ENCODE results near the gene EPN1.

EPN1 gene

GRCh38 chr19:55644842-55645511 is 30.0 kb upstream of the EPN1 start:
- peak overlapping the region; percentile 92 for H3K4me3 ChIP-seq (ENCODE audit: low read length)
- DNase-seq (ENCODE audit: low read depth, low spot score), result no peak

- DNase-seq (ENCODE audit: low read depth, low spot score), result no peak
- no peak overlapping the region for H3K4me3 ChIP-seq (ENCODE audit: low read length)
These were observed 29.5 kb upstream of the EPN1 start for GRCh38 chr19:55645512-55645881.

GRCh38 chr19:55646889-55647731 is 27.9 kb upstream of the EPN1 start:
- peak overlapping the region; percentile 68 for H3K4me3 ChIP-seq (ENCODE audit: low read length)
- no peak for DNase-seq (ENCODE audit: low read depth, low spot score)

GRCh38 chr19:55647732-55648584 is 27.1 kb upstream of the EPN1 start, which contains the start of gene CCDC106:
CCDC106 (plus strand) TSS chr19:55648212; CDS start chr19:55649047, 835 bp downstream.
- peak within 1 kb of the TSS; percentile 68 for H3K4me3 ChIP-seq (ENCODE audit: low read length)
- peak; percentile 57 for DNase-seq (ENCODE audit: low read depth, low spot score)

- no peak for DNase-seq (ENCODE audit: low read depth, low spot score)
- peak overlapping the region; percentile 68 for H3K4me3 ChIP-seq (ENCODE audit: low read length)
These were observed 26.3 kb upstream of the EPN1 start for GRCh38 chr19:55648585-55649267.

- no peak for DNase-seq (ENCODE audit: low read depth, low spot score)
- H3K4me3 ChIP-seq (ENCODE audit: low read length), result no peak overlapping the region
These were observed 25.5 kb upstream of the EPN1 start for GRCh38 chr19:55649268-55650125.

GRCh38 chr19:55650126-55650557 is 24.9 kb upstream of the EPN1 start:
- no peak overlapping the region for H3K4me3 ChIP-seq (ENCODE audit: low read length)
- DNase-seq (ENCODE audit: low read depth, low spot score), result no peak

GRCh38 chr19:55650602-55651230 is 24.3 kb upstream of the EPN1 start:
- no peak for DNase-seq (ENCODE audit: low read depth, low spot score)
- H3K4me3 ChIP-seq (ENCODE audit: low read length), result no peak overlapping the region

- no peak overlapping the region for H3K4me3 ChIP-seq (ENCODE audit: low read length)
- DNase-seq (ENCODE audit: low read depth, low spot score), result no peak
These were observed 23.8 kb upstream of the EPN1 start for GRCh38 chr19:55651236-55651635.

GRCh38 chr19:55652311-55653128 is 22.5 kb upstream of the EPN1 start:
- H3K4me3 ChIP-seq (ENCODE audit: low read length), result peak overlapping the region; percentile 83; the same call in 1 of the 2 replicates
- DNase-seq (ENCODE audit: low read depth, low spot score), result no peak

- H3K4me3 ChIP-seq (ENCODE audit: low read length), result peak overlapping the region; percentile 83
- DNase-seq (ENCODE audit: low read depth, low spot score), result peak; percentile 99
These were observed 21.2 kb upstream of the EPN1 start for GRCh38 chr19:55653651-55654322.

GRCh38 chr19:55654323-55654867 is 20.6 kb upstream of the EPN1 start:
- H3K4me3 ChIP-seq (ENCODE audit: low read length), result peak overlapping the region; percentile 83
- DNase-seq (ENCODE audit: low read depth, low spot score), result peak; percentile 99

- peak; percentile 87 for DNase-seq (ENCODE audit: low read depth, low spot score)
- peak within 1 kb of the TSS; percentile 83 for H3K4me3 ChIP-seq (ENCODE audit: low read length)
These were observed 20.0 kb upstream of the EPN1 start, which contains the start of gene U2AF2 for GRCh38 chr19:55654868-55655647. U2AF2 (plus strand) TSS chr19:55655035; CDS start chr19:55655105, 70 bp downstream.

- peak overlapping the region; percentile 79 for H3K4me3 ChIP-seq (ENCODE audit: low read length)
- no peak for DNase-seq (ENCODE audit: low read depth, low spot score)
These were observed 19.4 kb upstream of the EPN1 start for GRCh38 chr19:55655648-55656040.

GRCh38 chr19:55656552-55656951 is 18.5 kb upstream of the EPN1 start:
- no peak for DNase-seq (ENCODE audit: low read depth, low spot score)
- peak overlapping the region; percentile 79 for H3K4me3 ChIP-seq (ENCODE audit: low read length)

All from Jurkat, Clone E6-1 (cell line).